ENCODE data around the gene CDK2.
"Not testable (repeated sequence)": the region's sequence is repeated elsewhere in the genome, so short reads cannot be mapped to it uniquely, and the experiment has no call there.

CDK2 gene

DNA sequence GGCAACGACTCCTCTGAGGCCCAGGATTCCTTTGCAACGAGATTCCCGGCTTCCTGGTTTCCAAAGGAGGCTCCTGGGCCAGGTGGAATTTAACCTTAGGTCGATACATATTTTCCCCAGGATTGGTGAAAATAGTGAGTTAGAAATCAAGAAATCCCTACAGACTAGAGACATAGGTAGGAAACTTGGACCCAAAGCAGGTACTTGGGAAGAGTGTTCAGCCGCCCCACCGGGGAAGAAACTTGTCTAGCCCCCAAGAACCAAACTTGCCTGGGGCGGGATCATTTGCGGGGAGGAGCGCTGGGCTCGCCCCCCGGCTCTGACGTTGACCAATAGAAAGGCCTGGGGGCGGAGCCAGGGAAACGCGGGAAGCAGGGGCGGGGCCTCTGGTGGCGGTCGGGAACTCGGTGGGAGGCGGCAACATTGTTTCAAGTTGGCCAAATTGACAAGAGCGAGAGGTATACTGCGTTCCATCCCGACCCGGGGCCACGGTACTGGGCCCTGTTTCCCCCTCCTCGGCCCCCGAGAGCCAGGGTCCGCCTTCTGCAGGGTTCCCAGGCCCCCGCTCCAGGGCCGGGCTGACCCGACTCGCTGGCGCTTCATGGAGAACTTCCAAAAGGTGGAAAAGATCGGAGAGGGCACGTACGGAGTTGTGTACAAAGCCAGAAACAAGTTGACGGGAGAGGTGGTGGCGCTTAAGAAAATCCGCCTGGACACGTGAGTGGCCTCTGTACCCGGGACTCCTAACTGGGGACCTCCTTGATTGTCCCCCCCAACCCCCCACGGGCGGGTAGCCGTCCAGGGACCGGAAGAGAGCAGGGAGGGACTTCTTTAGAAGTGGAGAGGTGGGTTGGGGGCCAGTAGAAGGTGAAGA, at the start of gene CDK2:
CDK2 (plus strand) TSS at position 423 of the 874 bp plus-strand sequence; CDS start at position 602, 179 bp downstream.
- H3K36me3 ChIP-seq (ENCODE audit: insufficient read depth, low read length) = peaks cover 16% of the 10 kb centered on the region; the same call in 1 of the 2 replicates
- peak within 1 kb of the TSS; percentile 98 for H3K27ac ChIP-seq (ENCODE audit: low read depth, low read length)
- peak within 1 kb of the TSS; percentile 69 for H2AFZ ChIP-seq (ENCODE audit: low read length, unreplicated experiment)
- peaks cover 41% of the 10 kb centered on the region for H3K4me1 ChIP-seq (ENCODE audit: control insufficient read depth, insufficient read depth, low read length, unreplicated experiment)
- H3K4me3 ChIP-seq (ENCODE audit: low read depth, low read length) = peak within 1 kb of the TSS; percentile 90
- H3K79me2 ChIP-seq (ENCODE audit: control insufficient read depth, insufficient read depth, low read length, unreplicated experiment) = peaks cover 36% of the 10 kb centered on the region
- H3K27me3 ChIP-seq (ENCODE audit: insufficient read depth, low read length) = no peaks in the 10 kb centered on the region

DNA sequence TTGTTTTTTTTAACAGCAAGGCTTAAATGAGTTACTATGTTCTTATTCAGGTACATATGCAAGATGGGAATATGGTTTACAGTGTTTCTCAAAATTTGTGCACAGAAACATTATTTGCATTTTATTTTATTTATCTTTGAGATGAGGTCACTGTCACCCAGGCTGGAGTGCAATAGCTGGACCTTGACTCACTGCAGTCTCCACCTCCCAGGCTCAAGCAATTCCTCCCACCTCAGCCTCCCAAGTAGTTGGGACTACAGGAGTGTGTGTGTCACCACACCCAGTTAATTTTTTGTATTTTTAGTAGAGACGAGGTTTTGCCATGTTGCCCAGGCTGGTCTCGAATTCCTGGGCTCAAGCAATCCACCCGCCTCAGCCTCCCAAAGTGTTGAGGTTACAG, 47.6 kb upstream of the CDK2 start:
- Histone ChIP-seq H3K27ac (ENCODE audit: low read depth, low read length) (peak overlapping the region; percentile 55), H3K4me1 (ENCODE audit: control insufficient read depth, insufficient read depth, low read length, unreplicated experiment) (peaks cover 27% of the 10 kb centered on the region), H3K79me2 (ENCODE audit: control insufficient read depth, insufficient read depth, low read length, unreplicated experiment) (peaks cover 54% of the 10 kb centered on the region)
- H3K27me3 ChIP-seq (ENCODE audit: insufficient read depth, low read length); H2AFZ ChIP-seq (ENCODE audit: low read length, unreplicated experiment); H3K36me3 ChIP-seq (ENCODE audit: insufficient read depth, low read length); H3K4me3 ChIP-seq (ENCODE audit: low read depth, low read length): not testable (repeated sequence)

GRCh38 chr12:55922126-55922525, 44.5 kb upstream of the CDK2 start:
- Histone ChIP-seq H3K27ac (ENCODE audit: low read depth, low read length) (peak overlapping the region; percentile 19; the same call in 1 of the 2 replicates), H3K36me3 (ENCODE audit: insufficient read depth, low read length) (0 out of 2 replicates have a peak, but pooled peaks cover 3% of the 10 kb centered on the region), H3K4me1 (ENCODE audit: control insufficient read depth, insufficient read depth, low read length, unreplicated experiment) (peaks cover 31% of the 10 kb centered on the region), H3K79me2 (ENCODE audit: control insufficient read depth, insufficient read depth, low read length, unreplicated experiment) (peaks cover 71% of the 10 kb centered on the region), H3K4me3 (ENCODE audit: low read depth, low read length) (no peak overlapping the region), H2AFZ (ENCODE audit: low read length, unreplicated experiment) (no peak overlapping the region), H3K27me3 (ENCODE audit: insufficient read depth, low read length) (no peaks in the 10 kb centered on the region)

DNA sequence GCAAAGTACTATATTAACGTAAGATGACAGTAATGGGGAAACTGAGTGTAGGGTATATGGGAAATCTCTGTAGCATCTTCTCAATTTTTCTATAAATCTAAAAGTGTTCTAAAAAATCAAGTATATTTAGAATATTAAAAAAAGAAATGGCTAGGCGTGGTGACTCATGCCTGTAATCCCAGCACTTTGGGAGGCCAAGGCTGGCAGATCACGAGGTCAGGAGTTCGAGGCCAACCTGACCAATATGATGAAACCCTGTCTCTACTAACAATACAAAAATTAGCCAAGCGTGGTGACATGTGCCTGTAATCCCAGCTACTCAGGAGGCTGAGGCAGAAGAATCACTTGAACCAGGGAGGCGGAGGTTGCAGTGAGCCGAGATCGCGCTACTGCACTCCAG, 43.0 kb upstream of the CDK2 start:
- H3K36me3 ChIP-seq (ENCODE audit: insufficient read depth, low read length) = not testable (repeated sequence)

DNA sequence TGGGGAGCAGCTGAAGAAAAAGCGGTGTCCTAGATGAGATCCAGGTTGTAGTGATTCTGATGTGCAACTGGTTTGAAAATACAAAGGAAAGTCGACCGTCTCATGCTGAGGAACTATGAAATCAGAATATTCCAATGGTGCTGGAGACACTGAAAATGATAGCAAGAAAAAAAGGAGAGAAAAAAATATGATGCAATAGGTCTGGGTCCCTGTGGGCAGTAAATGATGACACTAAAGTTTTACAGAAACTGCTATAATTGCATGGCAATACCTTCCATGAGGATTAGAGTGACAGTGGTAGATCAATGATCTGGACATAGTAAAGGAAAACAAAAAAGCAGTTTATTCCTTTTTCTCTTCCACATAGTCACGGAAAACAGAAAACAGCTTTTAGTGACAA, 41.3 kb upstream of the CDK2 start:
- no peak overlapping the region for H2AFZ ChIP-seq (ENCODE audit: low read length, unreplicated experiment)
- peak overlapping the region; percentile 90 for H3K27ac ChIP-seq (ENCODE audit: low read depth, low read length)
- H3K36me3 ChIP-seq (ENCODE audit: insufficient read depth, low read length) = no peaks in the 10 kb centered on the region
- H3K4me1 ChIP-seq (ENCODE audit: control insufficient read depth, insufficient read depth, low read length, unreplicated experiment) = peaks cover 33% of the 10 kb centered on the region
- H3K27me3 ChIP-seq (ENCODE audit: insufficient read depth, low read length) = no peaks in the 10 kb centered on the region
- peaks cover 55% of the 10 kb centered on the region for H3K79me2 ChIP-seq (ENCODE audit: control insufficient read depth, insufficient read depth, low read length, unreplicated experiment)
- peak overlapping the region; percentile 96 for H3K4me3 ChIP-seq (ENCODE audit: low read depth, low read length)

More for the DNA sequence above, 43.0 kb upstream of the CDK2 start:
- H3K4me3 ChIP-seq (ENCODE audit: low read depth, low read length); H3K27me3 ChIP-seq (ENCODE audit: insufficient read depth, low read length); H3K27ac ChIP-seq (ENCODE audit: low read depth, low read length); H2AFZ ChIP-seq (ENCODE audit: low read length, unreplicated experiment): not testable (repeated sequence)
- peaks cover 62% of the 10 kb centered on the region for H3K79me2 ChIP-seq (ENCODE audit: control insufficient read depth, insufficient read depth, low read length, unreplicated experiment)
- peaks cover 31% of the 10 kb centered on the region for H3K4me1 ChIP-seq (ENCODE audit: control insufficient read depth, insufficient read depth, low read length, unreplicated experiment)

DNA sequence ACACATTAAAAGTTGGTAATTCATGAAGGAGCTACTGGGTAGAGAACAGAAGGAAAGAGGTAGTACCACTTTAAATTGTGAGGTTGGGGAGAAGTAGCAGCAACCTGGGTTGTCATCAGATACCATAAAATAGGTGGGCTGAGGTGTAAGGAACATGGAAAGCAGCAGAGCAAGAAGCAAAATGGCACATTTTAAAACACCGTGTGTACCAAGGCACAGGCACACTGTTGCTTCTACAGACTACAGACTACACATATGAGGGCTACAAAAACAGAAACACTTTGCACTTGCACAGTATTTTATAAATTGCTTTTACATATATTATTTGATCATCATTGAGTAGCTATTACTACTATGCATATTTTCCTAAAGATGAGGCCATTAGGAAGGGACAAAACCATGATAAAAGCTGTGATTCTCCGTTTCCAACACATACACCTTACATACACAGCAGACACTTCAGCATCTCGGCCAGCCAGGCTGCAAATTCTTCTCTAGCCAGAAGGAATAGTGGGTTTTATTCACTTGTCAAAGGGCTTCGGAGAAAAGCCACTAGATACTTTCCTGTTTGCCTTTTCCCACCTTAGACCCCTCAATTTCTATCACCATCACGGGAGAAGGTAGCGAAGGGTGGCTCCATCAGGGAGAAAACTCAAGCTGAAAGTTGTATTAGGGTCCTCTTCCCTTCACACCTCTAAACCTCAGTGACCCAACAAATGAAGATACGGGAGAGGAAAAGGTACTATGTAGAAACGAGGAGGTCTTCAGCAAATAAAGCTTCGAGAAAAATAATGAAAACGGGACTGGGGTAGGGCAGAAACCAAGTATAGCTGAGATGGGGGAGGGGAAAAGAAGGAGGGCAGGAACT, 40.5 kb upstream of the CDK2 start:
- Histone ChIP-seq H3K27ac (ENCODE audit: low read depth, low read length) (peak overlapping the region; percentile 90), H3K27me3 (ENCODE audit: insufficient read depth, low read length) (no peaks in the 10 kb centered on the region), H3K79me2 (ENCODE audit: control insufficient read depth, insufficient read depth, low read length, unreplicated experiment) (peaks cover 51% of the 10 kb centered on the region), H3K4me3 (ENCODE audit: low read depth, low read length) (peak overlapping the region; percentile 96), H2AFZ (ENCODE audit: low read length, unreplicated experiment) (peak overlapping the region; percentile 7), H3K4me1 (ENCODE audit: control insufficient read depth, insufficient read depth, low read length, unreplicated experiment) (peaks cover 40% of the 10 kb centered on the region), H3K36me3 (ENCODE audit: insufficient read depth, low read length) (no peaks in the 10 kb centered on the region)

GRCh38 chr12:55926738-55927587, 39.7 kb upstream of the CDK2 start:
- Histone ChIP-seq H3K79me2 (ENCODE audit: control insufficient read depth, insufficient read depth, low read length, unreplicated experiment) (peaks cover 48% of the 10 kb centered on the region), H3K27me3 (ENCODE audit: insufficient read depth, low read length) (no peaks in the 10 kb centered on the region), H3K36me3 (ENCODE audit: insufficient read depth, low read length) (no peaks in the 10 kb centered on the region), H3K27ac (ENCODE audit: low read depth, low read length) (peak overlapping the region; percentile 90), H2AFZ (ENCODE audit: low read length, unreplicated experiment) (peak overlapping the region; percentile 88), H3K4me1 (ENCODE audit: control insufficient read depth, insufficient read depth, low read length, unreplicated experiment) (peaks cover 42% of the 10 kb centered on the region), H3K4me3 (ENCODE audit: low read depth, low read length) (peak overlapping the region; percentile 96)

- Histone ChIP-seq H3K27ac (ENCODE audit: low read depth, low read length) (peak within 1 kb of the TSS; percentile 90), H3K36me3 (ENCODE audit: insufficient read depth, low read length) (no peaks in the 10 kb centered on the region), H3K79me2 (ENCODE audit: control insufficient read depth, insufficient read depth, low read length, unreplicated experiment) (peaks cover 47% of the 10 kb centered on the region), H3K4me3 (ENCODE audit: low read depth, low read length) (peak within 1 kb of the TSS; percentile 96), H3K4me1 (ENCODE audit: control insufficient read depth, insufficient read depth, low read length, unreplicated experiment) (peaks cover 37% of the 10 kb centered on the region), H3K27me3 (ENCODE audit: insufficient read depth, low read length) (no peaks in the 10 kb centered on the region), H2AFZ (ENCODE audit: low read length, unreplicated experiment) (peak within 1 kb of the TSS; percentile 88)
Measured at GRCh38 chr12:55927588-55928502, 38.8 kb upstream of the CDK2 start, which contains the start of gene PYM1. Gene PYM1 (minus strand): TSS chr12:55927894. CDS start chr12:55927761, 133 bp downstream.

GRCh38 chr12:55929306-55929791, 37.3 kb upstream of the CDK2 start:
- Histone ChIP-seq H3K36me3 (ENCODE audit: insufficient read depth, low read length) (peaks cover 3% of the 10 kb centered on the region; the same call in 1 of the 2 replicates), H3K27ac (ENCODE audit: low read depth, low read length) (peak overlapping the region; percentile 6; the same call in 1 of the 2 replicates), H3K4me3 (ENCODE audit: low read depth, low read length) (no peak overlapping the region), H3K27me3 (ENCODE audit: insufficient read depth, low read length) (no peaks in the 10 kb centered on the region), H2AFZ (ENCODE audit: low read length, unreplicated experiment) (no peak overlapping the region), H3K79me2 (ENCODE audit: control insufficient read depth, insufficient read depth, low read length, unreplicated experiment) (peaks cover 48% of the 10 kb centered on the region), H3K4me1 (ENCODE audit: control insufficient read depth, insufficient read depth, low read length, unreplicated experiment) (peaks cover 52% of the 10 kb centered on the region)

Data from ACC112 (cell line).